Stimulated activated CD4-positive, alpha-beta T cell treated with anti-CD3 and anti-CD28 coated beads, Interleukin-15, amount 100 ng/mL, for 48 hours (primary cell): ENCODE measurements around the gene TMEM8B.

Experiments used
- DNase-seq, 2 donors: peaks; one replicate each; pipeline ENCODE4 v3.0.0-alpha.2; 2020; ENCODE audit warnings: low read depth in 2 of 2

TMEM8B gene

GRCh38 chr9:35812025-35812602 lies 16.9 kb upstream of the TMEM8B start, which contains the start of gene SPAG8:
Gene SPAG8, minus strand, starts transcription at chr9:35812262. Its CDS starts 115 bp downstream, at chr9:35812147.
- DNase-seq = peak; percentile 91 to 94

DNA sequence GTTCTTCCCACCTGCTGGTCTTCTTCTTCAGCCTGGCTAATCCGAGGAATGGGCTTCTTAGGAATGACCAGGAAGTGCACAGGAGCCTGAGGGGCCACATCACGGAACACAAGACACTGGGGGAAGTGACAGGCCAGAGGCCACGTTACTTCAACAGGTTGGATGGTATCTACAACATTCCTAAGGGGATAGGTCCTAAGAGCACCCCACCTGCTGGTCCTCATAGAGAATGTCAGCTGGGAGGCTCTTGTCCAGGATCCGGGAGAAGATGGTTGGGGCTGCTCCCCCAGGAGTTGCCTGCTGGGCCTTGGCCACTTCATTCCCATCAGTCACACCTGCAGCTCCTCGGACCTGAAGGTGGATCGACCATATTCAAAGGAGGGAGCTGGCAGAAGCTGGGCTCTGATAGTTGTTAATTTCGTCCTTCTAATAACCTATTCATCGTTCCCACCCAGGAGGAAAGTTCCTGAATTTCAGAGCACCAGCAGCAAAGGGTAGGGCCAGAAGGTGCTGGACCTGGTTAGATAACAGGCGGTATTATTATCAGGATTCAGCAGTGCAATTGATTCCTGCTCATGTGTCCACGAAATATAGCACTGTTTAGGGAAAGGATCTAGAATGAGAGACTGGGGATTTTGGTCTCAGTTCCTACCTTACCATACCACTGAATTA lies 15.5 kb upstream of the TMEM8B start:
- no peak for DNase-seq

- peak in 1 of 2 donors; percentile 16 for DNase-seq
Observed at GRCh38 chr9:35814106-35814840, 14.8 kb upstream of the TMEM8B start.

- DNase-seq = peak; percentile 95 to 98
Observed at GRCh38 chr9:35814841-35815543, 14.0 kb upstream of the TMEM8B start, which contains the start of gene HINT2. Gene HINT2, minus strand, starts transcription at chr9:35815042. Its CDS starts 63 bp downstream, at chr9:35814979.

DNA sequence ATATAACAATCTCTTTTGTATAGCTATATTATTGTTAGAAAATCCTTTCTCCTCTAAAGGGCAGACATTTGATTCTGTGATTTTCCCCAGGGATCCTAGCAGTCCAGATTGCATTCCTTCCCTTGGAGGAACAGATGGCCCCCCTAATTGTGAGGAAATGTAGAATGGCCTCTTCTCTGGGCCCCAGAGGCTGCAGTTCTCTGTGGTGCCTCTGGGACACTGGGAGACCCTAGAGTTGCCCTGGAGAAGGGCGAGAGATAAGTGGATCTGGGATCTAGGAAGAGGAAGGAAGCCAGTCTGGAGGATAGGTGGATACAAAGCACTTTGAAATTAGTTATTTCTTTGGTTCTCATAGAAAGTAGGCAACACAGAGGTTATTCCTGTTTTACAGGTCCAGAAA lies 12.3 kb upstream of the TMEM8B start:
- no peak for DNase-seq

GRCh38 chr9:35818341-35818740 lies 10.7 kb upstream of the TMEM8B start:
- no peak for DNase-seq

DNA sequence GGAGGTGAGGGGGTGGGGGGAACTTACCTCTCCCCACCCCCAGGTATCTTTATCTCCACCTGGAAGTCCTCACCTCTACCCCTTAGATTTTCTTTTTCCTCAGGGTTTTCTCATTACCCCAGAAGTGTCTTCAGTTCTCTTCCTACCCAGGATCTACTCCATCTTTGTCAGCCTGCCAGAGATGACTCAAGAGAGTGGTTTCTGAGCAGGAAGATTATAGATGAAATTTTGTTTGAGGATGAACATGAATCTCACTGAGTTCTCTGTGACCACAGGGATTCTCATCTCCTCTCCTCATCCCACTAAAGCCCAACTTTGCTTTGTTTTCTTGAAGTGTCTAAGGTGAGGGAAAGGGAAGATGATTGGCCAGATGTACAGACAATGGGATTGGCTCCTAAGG lies 9.0 kb upstream of the TMEM8B start:
- DNase-seq = no peak

DNA sequence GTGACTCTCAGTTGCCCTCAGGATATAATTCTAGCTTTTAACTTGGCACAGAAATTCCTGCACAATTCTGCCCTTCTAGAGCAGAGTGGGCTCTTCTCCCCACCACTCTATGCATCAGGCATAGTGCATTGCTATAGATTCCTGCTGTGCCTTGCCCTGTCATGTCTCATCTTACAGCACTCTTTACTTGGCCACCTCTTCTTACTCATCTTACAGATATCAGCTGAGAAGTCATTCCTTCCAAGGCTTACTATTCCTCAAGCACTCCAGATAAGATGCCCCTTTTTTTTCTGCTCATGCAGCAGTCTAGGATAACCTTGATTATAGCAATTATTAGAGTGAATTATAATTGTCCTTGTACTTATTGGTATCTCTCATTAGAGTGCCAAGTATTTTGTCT lies 6.1 kb upstream of the TMEM8B start:
- DNase-seq = no peak

GRCh38 chr9:35826071-35826701 lies 2.8 kb upstream of the TMEM8B start:
- no peak for DNase-seq

DNA sequence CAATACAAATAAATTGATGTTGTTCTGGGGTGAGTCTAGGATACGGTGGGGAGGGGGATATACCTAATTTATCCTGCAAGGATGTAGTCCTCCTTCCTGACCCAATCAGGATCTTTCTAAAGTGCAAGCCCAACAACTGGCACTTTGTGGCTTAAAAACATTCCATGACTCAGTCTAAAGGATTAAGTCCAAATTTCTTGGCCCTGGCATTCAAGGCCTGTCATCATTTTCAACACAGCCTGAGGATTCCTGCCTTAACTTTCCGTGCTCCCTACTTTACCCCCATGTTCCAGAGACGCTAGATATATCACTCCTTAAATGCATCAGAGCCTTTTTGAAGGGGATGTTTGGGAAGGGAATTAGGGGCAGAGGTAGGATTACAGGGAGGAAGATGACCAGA lies 1.5 kb upstream of the TMEM8B start:
- DNase-seq = no peak

GRCh38 chr9:35828716-35829083 lies 328 bp upstream of the TMEM8B start, which contains the start of gene FAM221B:
Gene FAM221B, minus strand, starts transcription at chr9:35828732. Its CDS starts 2,571 bp downstream, at chr9:35826161.
- DNase-seq = no peak

DNA sequence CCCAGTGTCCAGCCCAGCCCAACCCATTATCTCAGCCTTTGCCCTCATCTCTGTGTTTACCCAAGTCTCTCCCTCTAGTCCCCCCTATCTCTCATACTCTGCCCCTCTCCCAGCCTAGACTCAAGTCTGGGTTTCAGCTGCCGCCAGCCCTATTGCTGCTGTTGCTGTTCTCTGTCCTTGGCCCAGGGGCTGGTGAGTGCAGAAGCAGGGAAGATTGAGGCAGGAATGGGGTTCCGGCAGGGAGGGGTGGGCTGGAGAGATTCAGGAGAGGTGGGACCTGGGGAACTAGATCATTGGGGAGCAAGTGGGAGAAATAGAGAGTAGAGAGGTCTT lies 702 bp downstream of the TMEM8B start:
- DNase-seq = no peak

GRCh38 chr9:35831040-35831439 lies 2.0 kb downstream of the TMEM8B start:
- no peak for DNase-seq

GRCh38 chr9:35832814-35833213 lies 3.8 kb downstream of the TMEM8B start:
- DNase-seq = no peak

DNA sequence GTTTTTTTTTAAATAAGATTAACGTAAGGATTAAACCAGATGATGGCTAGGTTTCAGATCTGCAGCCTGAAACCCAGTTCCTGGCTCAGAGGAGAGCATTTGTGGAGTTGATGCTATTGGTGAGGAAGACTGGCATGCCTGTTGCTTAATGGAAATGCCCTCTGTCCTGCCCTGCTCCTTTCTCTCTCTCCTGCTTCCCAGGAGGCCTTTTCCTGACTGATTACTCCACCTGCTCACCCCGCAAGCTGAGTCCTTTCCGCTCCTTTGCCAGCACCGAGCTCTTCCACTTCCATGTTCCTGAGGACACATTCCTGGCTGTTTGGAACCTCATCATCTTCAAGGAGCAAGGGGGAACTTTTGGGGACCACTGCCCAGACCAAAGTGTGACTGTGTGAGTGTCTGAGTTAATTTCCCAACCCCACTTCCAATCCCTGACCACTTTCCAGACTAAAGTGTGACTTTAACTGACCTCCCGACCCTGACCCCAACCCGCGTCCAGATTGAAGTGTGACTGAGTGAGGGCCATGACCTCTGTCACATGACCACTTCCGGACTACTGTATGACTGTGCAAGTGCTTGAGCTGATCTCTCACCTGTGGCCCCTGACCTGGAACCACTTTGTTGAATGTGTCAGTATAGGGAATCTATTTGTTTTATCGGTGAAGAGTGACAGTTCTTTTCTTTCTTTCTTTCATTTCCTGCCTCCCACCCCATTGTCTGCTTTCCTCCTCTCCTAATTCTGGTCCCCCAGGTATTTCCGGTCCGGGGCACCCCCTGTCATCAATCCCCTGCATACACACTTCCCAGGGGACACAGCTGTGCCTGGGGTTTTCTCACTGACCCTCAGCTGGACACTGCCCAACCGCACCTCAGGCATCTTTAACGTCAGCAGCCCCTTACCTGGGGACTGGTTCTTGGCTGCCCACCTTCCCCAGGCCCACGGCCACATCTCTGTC lies 5.5 kb downstream of the TMEM8B start:
- no peak for DNase-seq

DNA sequence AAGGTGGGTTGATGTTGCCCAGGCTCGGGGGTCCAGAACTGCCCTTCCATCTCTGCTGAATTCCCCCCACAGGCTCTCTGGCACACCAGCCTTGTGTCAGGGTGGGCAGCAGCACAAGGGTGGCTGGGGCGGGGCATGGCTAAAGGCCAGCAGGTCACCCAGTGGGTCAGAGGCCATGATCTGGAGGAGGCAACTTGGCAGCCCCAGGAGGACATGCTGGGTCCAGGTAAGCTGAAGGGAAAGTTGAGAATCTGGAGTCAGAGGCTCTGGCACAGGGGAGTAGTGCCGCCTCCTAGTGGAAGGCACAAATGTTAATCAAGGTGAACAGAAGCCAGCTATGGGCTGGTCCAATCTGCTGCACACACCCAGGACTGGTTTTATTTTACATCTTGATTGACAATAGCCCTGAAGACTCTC lies 6.2 kb downstream of the TMEM8B start:
- no peak for DNase-seq

DNA sequence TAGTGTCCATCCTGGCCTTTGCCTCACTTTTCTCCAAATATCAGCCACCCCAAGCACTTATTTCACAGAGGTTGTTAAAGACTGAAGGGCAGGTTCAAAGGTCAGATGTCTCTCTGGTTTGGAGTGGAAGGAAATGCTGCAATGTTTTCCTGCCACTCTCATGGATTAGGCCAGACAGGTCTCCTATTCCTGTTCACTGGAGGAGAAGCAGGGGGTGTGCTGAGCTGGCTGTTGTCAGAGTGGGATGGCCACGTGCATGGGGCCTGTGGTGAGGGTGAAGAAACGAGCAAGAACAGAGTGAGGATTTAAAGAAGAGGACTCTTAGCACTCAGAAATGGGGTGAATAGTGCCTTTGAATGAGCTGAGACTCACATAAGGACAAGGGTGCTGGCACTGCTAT lies 6.7 kb downstream of the TMEM8B start:
- no peak for DNase-seq

DNA sequence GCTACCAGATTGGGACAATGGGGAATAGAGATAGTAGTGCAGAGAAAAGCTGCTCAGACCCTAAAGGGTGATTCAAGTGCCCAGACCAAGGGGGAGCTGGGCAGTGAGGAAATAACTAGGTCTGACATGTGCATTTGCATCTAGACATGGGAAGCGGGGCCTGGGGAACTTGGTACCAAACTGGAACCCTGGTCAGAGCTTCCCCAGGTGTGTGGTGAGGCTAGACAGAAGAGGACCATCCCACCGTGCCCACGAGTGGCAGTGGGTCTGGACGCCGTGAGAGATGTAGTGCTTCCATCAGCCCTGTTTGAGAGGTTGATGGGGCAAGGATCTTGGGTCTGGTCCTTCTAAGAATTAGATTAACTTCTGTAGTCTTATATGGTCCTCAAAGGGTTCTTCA lies 7.6 kb downstream of the TMEM8B start:
- DNase-seq = no peak

GRCh38 chr9:35839926-35840325 lies 10.9 kb downstream of the TMEM8B start:
- no peak for DNase-seq

- DNase-seq = no peak
Observed at GRCh38 chr9:35840881-35841644, 12.0 kb downstream of the TMEM8B start.
